CD4-positive, alpha-beta T cell treated with Interleukin-2 at 100 ng/mL for 4 hours (primary cell): Measurements from ENCODE around the gene HGFAC.
A peak's percentile ranks its signal among the peaks of the same experiment; 100 is the strongest.
"Not testable (repeated sequence)": the region's sequence is repeated elsewhere in the genome, so short reads cannot be mapped to it uniquely, and the experiment has no call there.

Experiments
- DNase-seq: peaks from one replicate; pipeline ENCODE4 v3.0.0-alpha.2; 2020; ENCODE audit warnings: low spot score

The HGFAC gene

DNA sequence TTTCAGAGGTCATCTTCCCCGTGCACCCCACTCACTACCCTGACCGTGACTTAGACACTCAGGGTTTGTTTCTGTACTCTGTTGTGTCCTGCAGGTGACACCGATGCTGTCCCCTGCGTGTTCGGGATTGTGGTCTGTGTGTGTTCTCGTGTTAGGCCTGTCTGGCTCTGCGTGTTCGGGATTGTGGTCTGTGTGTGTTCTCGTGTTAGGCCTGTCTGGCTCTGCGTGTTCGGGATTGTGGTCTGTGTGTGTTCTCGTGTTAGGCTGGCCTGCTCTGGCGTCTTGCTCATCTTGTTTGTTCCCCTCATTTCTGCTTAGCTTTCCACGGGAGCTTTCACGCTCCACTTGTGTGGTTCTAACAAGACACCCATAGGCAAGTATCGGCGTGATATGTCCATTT is 30.6 kb upstream of the HGFAC start:
- DNase-seq = not testable (repeated sequence)

DNA sequence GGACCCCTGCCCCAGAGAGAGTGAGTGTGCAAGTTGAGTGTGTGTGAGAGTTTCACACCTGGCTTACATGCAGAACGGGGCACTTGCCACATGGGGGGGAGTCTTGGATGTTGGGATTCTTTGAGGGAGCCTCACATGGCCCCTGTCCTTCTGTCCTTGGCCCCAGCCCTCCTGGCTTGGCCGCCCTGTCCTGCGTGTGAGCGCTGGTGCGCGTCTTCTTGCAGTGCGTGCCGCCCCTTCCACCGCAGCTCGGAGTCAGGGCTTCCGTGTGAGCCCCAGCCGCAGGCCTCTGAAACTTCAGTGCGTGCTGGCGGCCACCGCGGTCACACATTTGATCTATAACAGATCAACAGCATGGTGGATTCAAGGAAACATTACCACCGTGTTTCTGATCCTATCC is 30.1 kb upstream of the HGFAC start:
- DNase-seq = no peak

DNA sequence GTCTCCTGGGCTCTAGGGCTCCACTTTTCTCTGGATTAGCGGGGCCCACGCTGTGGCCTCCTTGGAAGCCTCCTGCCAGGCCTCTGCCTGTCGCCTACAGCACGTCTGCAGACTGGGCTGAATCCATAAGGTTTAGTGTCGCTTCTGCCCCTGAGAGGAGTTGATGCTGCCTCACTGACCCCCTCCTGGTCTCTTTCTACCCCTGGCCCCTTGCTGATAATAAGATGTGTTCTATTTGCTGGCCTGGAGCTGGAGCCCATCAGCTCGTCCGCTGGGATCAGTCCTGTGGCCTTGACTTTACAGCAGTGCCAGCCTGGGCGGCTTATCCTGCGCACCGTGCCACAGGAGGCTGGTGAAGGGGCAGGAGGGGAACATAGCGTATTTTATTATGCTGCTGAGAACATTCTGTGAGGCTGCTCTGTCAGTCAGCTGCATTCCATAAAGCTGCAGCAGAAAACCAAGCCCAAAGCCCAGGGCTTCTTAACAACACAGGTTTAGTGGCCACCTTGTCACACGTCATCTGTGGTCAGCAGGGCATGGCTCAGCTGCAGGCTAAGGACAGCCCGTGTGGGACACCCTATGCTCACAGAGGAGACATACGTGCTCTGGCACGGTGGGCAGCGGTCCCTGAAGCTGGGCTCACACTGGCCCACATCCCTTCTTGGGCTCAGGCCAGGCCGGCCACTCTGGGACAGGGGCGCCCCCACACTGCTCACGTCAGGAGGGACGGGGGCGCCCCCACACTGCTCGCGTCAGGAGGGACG is 29.3 kb upstream of the HGFAC start:
- no peak for DNase-seq

DNA sequence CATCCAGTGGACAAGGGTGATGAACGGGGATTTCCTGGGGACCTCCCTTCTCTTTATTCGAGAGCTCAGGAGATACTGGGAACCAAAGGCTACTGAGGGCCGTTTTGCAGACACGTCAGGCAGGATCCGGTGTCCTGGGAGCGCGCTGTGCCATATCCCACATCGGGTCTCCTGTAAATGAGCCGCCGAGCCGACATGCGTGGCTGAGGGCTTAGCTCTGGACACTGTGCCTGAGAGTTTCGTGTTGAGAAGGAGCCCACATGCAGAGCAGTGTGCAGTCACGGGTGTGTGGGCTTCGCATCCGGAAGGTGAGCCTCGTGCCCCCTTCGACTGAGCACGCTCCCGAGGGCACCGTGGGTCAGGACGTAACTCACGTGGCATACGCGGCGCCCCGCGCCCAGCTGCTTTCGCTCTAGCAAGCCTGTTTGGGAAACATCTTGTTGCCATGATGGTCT is 28.5 kb upstream of the HGFAC start:
- no peak for DNase-seq

DNA sequence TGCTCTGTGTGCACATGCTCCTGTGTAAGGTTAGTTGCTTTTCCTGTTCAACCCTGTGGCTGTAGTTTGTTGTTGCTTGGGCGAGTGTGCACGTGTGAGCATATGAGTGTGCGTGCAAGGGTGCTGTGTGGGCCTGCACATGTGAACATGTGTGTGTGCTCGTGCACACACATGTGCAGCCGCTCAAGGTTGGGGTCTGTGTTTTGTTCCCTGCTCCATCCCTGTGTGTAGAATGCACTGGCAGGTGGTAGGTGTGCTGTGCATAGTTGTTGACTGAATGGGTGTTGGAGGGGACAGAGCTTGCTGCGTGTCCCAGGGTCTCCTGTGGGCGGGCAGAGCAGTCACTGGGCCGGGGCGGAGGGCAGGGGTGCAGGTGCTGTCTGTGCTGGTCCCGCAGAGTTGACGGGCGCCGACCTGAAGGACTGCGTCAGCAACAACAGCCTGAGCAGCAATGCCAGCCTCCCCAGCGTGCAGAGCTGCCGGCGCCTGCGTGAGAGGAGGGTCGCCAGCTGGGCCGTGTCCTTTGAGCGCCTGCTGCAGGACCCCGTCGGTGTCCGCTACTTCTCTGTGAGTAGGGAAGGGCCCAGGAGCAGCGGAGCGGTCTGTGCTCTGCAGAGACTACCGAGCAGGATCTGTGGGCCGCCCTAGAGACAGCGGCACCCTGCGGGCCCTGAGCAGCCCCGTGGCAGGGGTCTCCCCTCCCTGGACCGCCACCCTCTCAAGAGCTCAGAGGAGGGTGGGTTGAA is 27.9 kb upstream of the HGFAC start:
- no peak for DNase-seq

DNA sequence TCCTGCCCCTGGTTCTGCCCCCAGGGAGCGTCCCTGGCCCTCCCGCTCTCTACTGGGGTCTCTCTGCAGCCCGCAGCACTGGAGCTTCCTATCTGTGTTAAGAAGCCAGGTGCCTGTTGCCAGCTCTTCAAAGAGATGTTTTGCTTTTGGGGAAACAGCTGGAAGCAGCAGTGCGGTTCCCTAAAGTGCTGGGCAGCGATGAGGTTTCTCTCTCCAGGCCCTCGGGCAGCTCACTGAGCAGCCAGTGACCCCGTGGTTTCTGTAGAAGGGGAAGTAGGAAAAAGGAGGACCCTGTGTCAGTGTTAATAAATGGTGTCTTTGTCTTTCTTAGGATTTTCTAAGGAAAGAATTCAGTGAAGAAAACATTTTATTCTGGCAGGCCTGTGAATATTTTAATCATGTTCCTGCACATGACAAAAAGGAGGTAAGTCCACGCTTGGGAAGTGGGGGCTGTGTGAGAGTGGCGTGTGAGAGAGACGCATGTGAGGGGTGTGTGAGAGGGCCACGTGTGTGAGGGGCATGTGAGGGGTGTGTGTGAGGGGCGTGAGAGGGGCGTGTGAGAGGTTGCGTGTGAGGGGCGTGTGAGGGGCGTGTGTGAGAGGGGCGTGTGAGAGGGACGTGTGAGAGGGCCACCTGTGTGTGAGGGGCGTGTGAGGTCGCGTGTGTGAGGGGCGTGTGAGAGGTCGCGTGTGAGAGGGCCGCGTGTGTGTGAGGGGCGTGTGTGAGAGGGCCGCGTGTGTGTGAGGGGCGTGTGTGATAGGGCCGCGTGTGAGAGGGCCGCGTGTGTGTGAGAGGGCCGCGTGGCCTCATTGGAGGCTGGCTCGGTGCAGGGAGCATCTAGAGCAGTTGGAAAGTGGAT is 27.1 kb upstream of the HGFAC start:
- peak; percentile 2 for DNase-seq

DNA sequence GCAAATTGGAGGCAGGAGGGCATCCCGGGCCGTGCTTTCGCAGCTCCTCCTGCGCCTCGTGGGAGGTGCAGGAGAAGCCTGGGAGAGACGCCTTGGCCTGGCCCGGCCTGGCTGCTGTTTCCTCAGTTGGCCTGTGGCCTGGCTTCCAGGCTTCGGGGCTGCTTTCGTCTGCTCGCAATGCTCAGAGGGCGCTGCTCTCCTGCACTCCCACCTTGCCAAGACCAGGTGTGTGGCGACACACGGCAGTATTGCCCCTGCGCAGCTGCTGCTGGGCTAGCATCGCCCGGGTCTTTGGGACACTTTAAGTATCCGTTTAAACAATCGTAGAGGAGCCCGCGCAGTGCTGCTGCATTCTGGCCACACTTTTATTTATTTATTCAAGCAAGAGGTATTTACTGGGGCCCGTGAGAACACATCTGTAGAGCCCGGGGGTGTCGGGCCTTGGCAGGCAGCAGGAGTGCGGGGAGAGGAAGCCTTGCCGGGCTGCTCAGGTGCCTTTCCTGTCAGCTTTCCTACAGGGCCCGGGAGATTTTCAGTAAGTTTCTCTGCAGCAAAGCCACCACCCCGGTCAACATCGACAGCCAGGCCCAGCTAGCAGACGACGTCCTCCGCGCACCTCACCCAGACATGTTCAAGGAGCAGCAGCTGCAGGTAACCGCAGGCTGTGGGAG is 26.2 kb upstream of the HGFAC start:
- DNase-seq = no peak

DNA sequence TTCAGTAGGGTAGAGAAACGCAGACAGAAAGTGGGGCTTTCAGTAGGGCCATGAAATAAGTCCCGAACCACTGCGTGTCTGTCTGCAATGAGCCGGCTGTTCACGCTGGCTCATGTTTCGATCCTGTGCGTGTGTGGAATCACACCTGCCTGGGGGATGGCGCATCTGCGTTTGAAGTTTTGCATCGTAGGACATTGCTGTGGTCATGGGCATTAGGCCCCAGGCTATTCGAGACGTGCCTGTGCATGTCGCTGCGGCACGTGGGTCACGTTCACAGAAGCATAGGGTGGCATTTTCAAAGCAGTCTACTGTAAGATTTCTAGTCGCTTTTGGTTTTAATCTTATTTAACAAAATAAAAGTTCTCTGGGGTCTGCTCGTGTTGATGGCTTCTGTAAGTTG is 25.5 kb upstream of the HGFAC start:
- DNase-seq = no peak

DNA sequence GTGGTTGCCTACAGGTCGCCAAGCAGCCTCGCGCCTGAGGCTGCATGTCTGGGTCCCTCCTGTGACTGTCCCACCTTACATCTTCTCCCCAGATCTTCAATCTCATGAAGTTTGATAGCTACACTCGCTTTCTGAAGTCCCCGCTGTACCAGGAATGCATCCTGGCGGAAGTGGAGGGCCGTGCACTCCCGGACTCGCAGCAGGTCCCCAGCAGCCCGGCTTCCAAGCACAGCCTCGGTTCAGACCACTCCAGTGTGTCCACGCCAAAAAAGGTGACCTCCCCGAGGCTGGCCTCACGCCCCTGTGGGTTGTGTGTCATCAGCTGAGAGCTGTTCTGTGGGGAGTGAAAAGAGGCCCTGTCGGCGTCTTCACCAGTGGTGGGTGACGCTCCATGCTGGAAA is 24.9 kb upstream of the HGFAC start:
- no peak for DNase-seq

DNA sequence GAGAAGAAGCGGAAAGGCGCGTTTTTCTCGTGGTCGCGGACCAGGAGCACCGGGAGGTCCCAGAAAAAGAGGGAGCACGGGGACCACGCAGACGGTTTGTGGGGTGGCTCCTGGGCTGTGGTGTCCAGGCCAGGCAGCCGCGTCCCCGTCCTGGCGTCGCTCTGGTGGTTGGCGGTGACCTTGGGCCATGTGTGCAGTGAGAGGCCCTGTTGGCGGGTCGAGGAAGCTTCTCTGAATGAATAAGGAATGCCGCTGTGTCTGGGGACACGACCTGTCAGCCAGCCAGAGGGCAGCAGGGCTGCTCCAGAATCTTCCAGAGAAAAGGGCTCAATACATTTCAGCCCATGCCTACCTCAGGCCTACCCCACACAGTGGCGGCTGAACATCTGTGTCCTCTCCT is 24.3 kb upstream of the HGFAC start:
- no peak for DNase-seq

DNA sequence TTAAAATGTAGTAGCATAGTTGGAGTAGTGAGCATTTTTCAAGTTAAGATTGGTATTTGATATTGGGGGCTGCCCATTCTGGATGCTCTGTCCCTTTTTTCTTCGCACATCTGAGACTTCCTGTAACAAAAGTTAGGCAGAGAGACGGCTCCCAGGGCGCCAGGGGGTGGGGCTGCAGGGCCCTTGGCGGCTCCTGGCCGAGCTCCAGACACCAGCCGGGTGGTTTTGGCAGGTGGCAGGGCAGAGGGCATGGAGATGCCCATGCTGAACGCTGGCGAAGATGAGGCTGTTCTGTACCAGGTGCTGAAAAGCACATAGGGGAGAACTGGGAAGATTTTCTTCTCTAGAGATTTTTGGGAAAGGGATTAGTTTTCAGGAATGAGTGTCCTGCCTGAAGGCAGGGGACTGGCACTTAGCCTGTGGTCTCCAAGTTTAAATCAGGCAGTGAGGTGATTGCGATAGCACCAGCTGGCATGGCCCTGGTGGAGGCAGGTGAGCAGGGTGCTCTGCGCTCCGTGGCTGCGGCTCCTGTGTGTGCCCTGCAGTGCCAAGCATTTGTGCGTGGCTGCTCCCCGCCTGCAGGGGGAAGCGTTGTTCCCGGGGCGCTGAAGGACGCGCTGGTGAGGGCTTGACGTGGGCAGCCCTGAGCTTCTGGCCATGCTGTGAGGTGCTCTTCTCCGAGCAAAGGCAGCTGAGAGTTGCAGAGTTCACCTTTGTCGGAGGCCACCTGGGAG is 23.6 kb upstream of the HGFAC start:
- DNase-seq = no peak

DNA sequence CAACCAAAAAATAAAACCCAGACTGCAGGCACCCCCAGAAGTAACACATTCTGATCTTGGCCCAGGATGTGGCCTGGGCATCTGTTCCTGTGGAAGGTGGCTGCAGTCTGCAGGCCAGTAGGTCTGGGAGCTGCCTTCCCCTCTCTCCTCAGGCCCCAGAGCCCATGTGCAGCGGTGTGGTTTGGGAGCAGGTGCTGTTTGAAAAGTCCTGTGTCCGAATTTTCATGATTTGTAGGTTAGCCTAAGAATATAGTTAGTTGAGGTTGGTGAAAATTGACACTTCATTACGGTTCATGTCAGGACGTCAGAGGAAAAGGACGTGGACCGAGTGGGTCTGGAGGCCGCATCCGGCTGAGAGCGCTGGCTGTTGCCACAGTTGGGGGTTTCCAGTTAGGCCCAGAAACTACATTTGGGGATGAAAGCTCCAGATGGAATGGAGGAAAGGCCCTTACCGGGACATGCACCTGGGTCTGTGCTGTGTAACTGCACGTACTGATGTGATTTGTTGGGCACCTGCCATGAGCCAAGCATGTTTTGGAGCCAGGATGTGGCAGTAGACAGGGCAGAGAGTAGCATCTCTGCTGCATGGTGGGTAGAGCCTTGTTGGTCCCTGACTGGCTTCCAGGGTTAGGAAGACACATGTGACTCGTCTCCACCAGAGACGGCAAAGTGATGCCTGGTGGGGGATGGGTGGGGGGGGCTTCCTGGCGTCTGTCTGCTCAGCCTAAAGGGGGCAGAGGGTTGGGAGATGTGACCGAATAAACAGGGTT is 21.7 kb upstream of the HGFAC start:
- DNase-seq = no peak

DNA sequence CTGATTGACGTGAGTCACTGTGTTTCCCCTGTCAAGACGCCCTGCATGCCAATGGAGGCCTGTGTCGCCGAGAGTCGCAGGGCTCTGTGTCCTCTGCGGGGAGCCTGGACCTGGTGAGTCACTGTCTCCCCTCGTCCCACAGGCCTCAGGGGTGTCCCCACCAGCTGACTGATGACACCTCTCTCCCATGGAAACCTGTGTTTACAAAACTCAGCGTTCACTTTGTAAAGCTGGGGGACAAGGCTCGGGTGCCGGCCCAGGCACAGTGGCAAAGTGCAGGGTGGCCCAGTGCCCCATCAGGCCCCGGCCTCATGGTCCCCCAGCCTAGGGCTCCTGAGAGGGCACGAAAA is 21.2 kb upstream of the HGFAC start:
- no peak for DNase-seq

DNA sequence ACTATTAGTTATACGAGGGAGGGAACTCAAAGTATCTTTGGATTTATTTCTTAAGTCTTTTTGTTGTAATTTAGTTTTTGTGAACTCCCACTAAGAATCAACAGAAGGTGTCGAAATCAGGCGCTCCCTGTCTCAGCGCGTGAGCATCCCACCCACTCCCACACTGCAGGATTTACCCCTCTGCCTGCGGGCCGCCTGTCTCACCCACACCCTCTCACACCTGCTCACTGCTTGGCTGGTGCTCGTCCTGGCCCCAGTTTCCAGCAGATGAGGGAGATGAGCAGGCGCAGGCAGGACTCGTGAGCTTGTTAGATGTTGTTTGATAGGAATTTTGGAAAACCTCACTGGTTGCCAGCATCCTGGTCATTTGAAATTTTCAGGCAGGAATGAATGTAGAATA is 20.8 kb upstream of the HGFAC start:
- DNase-seq = no peak

DNA sequence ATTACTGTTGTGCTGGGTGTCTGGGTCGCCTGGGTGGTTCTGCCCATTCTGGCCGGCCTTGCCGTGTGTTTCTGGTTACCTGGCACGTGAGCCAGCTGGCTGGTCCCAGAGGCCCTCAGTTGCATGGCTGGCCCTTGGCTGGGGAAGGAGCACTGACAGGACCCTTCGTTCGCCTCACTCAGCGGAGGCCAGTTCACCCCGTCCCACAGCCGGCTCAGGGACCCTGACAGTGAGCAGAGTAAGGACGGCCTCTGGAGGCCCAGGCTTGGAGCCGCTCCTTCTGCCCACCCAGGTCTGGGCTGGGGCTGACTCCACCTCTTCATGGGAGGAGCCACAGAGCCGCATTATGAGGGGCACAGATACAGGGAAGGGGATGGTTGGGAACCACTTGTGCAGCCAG is 20.3 kb upstream of the HGFAC start:
- DNase-seq = no peak

DNA sequence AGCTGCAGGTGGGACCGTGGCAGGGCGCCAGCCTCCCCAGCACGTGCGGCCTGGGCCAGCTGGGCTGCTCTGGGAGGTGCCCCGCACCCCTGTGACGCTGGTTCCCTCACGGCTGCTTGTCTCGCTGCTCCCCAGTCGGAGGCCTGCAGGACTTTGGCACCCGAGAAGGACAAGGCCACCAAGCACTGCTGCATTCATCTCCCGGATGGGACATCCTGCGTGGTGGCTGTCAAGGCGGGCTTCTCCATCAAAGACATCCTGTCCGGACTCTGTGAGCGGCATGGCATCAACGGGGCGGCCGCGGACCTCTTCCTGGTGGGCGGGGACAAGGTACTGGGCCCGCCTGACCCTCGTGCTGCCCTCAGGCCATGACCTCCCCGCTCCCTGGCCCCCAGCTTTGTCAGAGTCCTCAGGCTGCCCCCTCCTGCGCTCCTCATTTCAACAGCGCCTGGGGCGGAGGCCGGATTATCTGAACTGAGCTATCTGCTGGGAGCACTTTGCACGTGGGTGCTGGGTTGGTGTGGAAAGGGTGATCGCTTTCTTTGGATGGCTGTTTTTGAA is 19.4 kb upstream of the HGFAC start:
- no peak for DNase-seq

DNA sequence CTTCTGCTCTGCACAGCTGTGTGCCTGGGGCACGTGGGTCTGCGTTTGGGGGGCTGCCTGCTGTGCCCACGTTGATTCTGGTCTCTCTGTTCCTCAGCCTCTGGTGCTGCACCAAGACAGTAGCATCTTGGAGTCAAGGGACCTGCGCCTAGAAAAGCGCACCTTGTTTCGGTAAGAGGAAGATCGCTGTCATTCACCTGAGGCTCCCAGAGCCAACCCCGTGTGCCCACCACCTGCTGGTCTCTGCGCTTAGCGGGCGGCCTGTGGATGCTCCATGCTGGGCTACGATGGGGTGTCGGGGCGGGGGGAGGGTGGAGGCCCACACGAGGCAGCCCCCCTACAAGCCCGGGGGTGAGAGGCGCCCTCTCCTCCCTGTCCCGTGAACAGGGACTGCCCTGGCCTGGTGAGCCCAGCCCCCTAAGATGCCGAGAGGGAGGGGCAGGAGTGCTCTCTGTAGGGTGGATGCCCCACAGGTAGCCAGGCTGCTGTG is 18.9 kb upstream of the HGFAC start:
- no peak for DNase-seq

DNA sequence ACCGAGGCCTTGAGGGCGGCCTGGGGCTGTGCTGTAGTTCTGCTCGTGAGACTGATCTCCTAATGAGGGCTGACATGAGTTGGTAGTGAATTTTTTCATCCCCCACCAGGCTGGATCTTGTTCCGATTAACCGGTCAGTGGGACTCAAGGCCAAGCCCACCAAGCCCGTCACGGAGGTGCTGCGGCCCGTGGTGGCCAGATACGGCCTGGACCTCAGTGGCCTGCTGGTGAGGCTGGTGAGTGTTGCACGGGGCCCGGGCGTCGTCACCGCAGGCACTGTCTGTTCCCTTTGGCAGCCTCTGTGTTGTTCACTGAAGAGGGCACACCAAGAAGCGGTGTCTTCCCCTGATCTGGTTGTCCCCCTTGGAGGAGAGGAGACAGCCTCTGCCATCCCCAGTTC is 18.4 kb upstream of the HGFAC start:
- DNase-seq = no peak

DNA sequence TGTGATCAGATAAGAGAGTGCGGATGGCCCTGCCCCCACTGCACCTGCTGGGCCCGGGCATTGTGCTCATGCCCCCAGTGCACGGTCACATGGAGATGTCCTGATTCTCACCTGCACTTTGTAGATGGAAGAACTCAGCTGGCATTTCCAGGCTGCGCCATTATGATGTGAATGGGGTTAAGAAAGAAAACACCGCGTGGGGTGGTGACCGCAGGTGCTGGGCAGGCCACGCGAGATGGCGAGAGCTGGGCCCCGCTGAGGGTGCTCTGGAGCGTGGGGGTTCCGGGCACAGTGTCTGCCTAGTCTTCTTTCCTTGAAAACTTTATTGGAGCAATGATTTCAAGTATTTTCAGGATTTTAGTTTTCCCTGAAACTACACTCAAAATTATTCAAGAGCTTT is 17.8 kb upstream of the HGFAC start:
- DNase-seq = no peak

DNA sequence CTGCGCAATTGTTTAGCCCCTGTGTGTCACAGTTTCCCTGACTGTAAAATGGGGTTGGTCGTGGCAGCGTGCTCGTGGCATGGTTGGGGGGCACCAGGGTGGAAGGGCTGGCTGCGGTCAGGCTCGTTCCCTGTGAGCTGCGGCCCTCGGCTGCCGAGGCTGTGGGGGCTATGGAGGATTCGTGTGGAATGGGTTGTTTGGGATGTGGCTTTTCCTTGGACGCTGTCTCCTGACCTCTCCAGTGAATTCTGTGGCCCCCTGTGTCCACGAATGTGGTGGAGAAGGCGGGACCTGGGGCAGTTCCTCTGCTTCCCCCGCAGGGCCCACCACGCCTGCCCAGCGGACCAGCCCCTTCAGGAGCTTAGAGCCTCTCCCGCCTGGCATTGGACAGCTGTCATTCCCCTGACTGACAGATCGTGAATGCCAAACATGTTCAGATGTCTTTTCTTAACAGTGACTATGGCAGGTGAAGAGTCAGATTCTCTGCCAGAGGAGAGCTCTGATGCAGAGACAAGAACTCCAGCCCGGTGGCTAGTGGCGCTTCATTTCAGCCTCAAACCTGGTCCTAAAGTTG is 17.2 kb upstream of the HGFAC start:
- no peak for DNase-seq
